NCI-H2171 treated with DMSO at 0.1 percent for 48 hours (cell line): ENCODE data around the gene GRIK5.

Experiments used
- DNase-seq: peaks from one replicate; lab custom pipeline; 2025; lab: John Stamatoyannopoulos, UW

GRIK5 gene

GRCh38 chr19:42095814-42096230 lies 25.8 kb upstream of the GRIK5 start:
- no peak for DNase-seq

- no peak for DNase-seq
Measured at GRCh38 chr19:42095142-42095813, 25.3 kb upstream of the GRIK5 start.

- DNase-seq, result no peak
Measured at GRCh38 chr19:42093926-42094325, 23.9 kb upstream of the GRIK5 start.

GRCh38 chr19:42093505-42093904 lies 23.5 kb upstream of the GRIK5 start:
- DNase-seq, result no peak

GRCh38 chr19:42092350-42092749 lies 22.3 kb upstream of the GRIK5 start:
- peak; percentile 81 for DNase-seq

- peak; percentile 33 for DNase-seq
Measured at GRCh38 chr19:42091742-42092141, 21.7 kb upstream of the GRIK5 start.

- no peak for DNase-seq
Measured at GRCh38 chr19:42091300-42091699, 21.3 kb upstream of the GRIK5 start.

- DNase-seq, result peak; percentile 31
Measured at GRCh38 chr19:42090672-42091071, 20.7 kb upstream of the GRIK5 start.

GRCh38 chr19:42089772-42090171 lies 19.8 kb upstream of the GRIK5 start:
- no peak for DNase-seq

GRCh38 chr19:42089191-42089750 lies 19.3 kb upstream of the GRIK5 start:
- DNase-seq, result no peak

GRCh38 chr19:42088471-42089190 lies 18.6 kb upstream of the GRIK5 start:
- DNase-seq, result no peak

GRCh38 chr19:42086770-42087550 lies 17.0 kb upstream of the GRIK5 start:
- no peak for DNase-seq

- DNase-seq, result no peak
Measured at GRCh38 chr19:42086188-42086736, 16.3 kb upstream of the GRIK5 start.

GRCh38 chr19:42083537-42083936 lies 13.5 kb upstream of the GRIK5 start:
- DNase-seq, result no peak

- peak; percentile 16 for DNase-seq
Measured at GRCh38 chr19:42081584-42082203, 11.7 kb upstream of the GRIK5 start.

GRCh38 chr19:42080764-42081375 lies 10.9 kb upstream of the GRIK5 start:
- no peak for DNase-seq

GRCh38 chr19:42079886-42080763 lies 10.1 kb upstream of the GRIK5 start:
- no peak for DNase-seq

- DNase-seq, result no peak
Measured at GRCh38 chr19:42079276-42079669, 9.3 kb upstream of the GRIK5 start.

GRCh38 chr19:42078538-42079275 lies 8.7 kb upstream of the GRIK5 start:
- DNase-seq, result no peak

- no peak for DNase-seq
Measured at GRCh38 chr19:42078058-42078457, 8.1 kb upstream of the GRIK5 start.
